ENCODE measurements around the gene NUDT1. TPM values are rescaled to one million over a fixed set of nuclear protein-coding genes. Genes with fewer than 3 reads are reported as not detected.

Gene NUDT1
- total RNA-seq, 1 experiment from 2014 or later = 100 TPM

DNA sequence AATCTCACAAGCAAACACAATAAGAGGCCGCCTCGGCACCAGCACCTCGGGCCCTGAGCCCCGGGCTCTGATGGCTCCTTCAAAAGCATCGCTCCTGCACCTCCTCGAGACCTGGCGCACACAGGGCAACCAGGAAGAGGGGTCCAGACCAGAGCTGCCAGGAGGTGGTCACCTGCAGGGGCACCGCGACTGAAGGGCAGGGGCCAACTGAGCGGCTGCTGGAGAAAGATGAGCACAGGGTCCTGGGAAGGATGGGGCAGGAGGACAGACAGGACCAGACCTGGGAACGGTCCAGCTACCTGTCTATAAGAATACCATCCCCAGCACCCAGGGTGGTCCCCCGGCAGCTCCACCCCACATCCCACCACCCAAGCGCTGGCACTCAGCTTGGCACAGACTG is 30.1 kb upstream of the NUDT1 start:
- no peak overlapping the region for H3K4me3 Mint-ChIP-seq
- POLR2A ChIA-PET = interaction anchor here (0.6 kb wide), 1 partner anchor 1640 kb away, joined by 4 read pairs; no protein-coding TSS in a partner anchor
- TF ChIP-seq TEAD1 (CRISPR knock-in tag; IDR thresholded peaks at IDR 0.05) = no peak
- TF ChIP-seq ATF6 (CRISPR knock-in tag; IDR thresholded peaks at IDR 0.05) = no peak
- TF ChIP-seq NFYB (CRISPR knock-in tag; conservative IDR thresholded peaks at IDR 0.05; ENCODE audit: low read depth) = no peak
- TF ChIP-seq CREB1 (CRISPR knock-in tag; IDR thresholded peaks at IDR 0.05) = no peak
- no peak for TF ChIP-seq CTCF (IDR thresholded peaks at IDR 0.05)
- TF ChIP-seq NR3C1 (CRISPR knock-in tag; conservative IDR thresholded peaks at IDR 0.05; ENCODE audit: low read depth) = no peak
- TF ChIP-seq ZNF416 (CRISPR knock-in tag; IDR thresholded peaks at IDR 0.05) = no peak
- TF ChIP-seq, protein P1, sequence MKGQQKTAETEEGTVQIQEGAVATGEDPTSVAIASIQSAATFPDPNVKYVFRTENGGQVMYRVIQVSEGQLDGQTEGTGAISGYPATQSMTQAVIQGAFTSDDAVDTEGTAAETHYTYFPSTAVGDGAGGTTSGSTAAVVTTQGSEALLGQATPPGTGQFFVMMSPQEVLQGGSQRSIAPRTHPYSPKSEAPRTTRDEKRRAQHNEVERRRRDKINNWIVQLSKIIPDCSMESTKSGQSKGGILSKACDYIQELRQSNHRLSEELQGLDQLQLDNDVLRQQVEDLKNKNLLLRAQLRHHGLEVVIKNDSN (CRISPR knock-in tag; IDR thresholded peaks at IDR 0.05) = no peak
- TF ChIP-seq PRRX2 (CRISPR knock-in tag; IDR thresholded peaks at IDR 0.05) = no peak
- H3K36me3 Mint-ChIP-seq = peaks cover 81% of the 10 kb centered on the region
- H3K4me1 Mint-ChIP-seq = no peaks in the 10 kb centered on the region
- H3K27me3 Mint-ChIP-seq (ENCODE audit: low read depth) = no peaks in the 10 kb centered on the region
- CTCF ChIA-PET = no interaction called here
- ATAC-seq = no peak
- no peak overlapping the region for H3K27ac Mint-ChIP-seq
- DNase-seq (ENCODE audit: low spot score) = no peak
- H3K9me3 Mint-ChIP-seq = peaks cover 6% of the 10 kb centered on the region

- Mint-ChIP-seq H3K27me3 (ENCODE audit: low read depth) (no peaks in the 10 kb centered on the region), H3K9me3 (peaks cover 6% of the 10 kb centered on the region), H3K36me3 (peaks cover 81% of the 10 kb centered on the region), H3K4me1 (no peaks in the 10 kb centered on the region), H3K27ac (no peak overlapping the region), H3K4me3 (no peak overlapping the region)
- TF ChIP-seq PRDM15 (CRISPR knock-in tag; IDR thresholded peaks at IDR 0.05) = no peak
- TF ChIP-seq, protein P2, sequence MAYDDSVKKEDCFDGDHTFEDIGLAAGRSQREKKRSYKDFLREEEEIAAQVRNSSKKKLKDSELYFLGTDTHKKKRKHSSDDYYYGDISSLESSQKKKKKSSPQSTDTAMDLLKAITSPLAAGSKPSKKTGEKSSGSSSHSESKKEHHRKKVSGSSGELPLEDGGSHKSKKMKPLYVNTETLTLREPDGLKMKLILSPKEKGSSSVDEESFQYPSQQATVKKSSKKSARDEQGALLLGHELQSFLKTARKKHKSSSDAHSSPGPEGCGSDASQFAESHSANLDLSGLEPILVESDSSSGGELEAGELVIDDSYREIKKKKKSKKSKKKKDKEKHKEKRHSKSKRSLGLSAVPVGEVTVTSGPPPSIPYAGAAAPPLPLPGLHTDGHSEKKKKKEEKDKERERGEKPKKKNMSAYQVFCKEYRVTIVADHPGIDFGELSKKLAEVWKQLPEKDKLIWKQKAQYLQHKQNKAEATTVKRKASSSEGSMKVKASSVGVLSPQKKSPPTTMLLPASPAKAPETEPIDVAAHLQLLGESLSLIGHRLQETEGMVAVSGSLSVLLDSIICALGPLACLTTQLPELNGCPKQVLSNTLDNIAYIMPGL (CRISPR knock-in tag; IDR thresholded peaks at IDR 0.05) = no peak
- no peak for TF ChIP-seq PREB (CRISPR knock-in tag; IDR thresholded peaks at IDR 0.05; ENCODE audit: borderline replicate concordance)
- DNase-seq (ENCODE audit: low spot score) (no peak), ATAC-seq (no peak)
- ChIA-PET POLR2A (no interaction called here), CTCF (no interaction called here)
Observed at GRCh38 chr7:2212906-2213305, 29.1 kb upstream of the NUDT1 start.
